B cell (primary cell): Measurements from ENCODE around the gene KIAA0319L. TPM values are rescaled to one million over a fixed set of nuclear protein-coding genes. Genes with fewer than 3 reads are reported as not detected.
A peak's percentile ranks its signal among the peaks of the same experiment; 100 is the strongest.

Experiments used
- ATAC-seq: fragments of 200-7000 bp; cut with Tn5 transposase; one replicate; pipeline ENCODE4 v1.10.0; 2021; ENCODE audit warnings: low read depth, mild to moderate bottlenecking, moderate number of reproducible peaks, moderate library complexity
- CTCF ChIA-PET: fragments of 350-600 bp; sonication (Branson Sonifier 250); formaldehyde crosslinking; loops from one replicate; lab custom pipeline; 2021; ENCODE audit warnings: antibody characterized with exemption, inconsistent platforms; lab: Charles Lee
- POLR2A ChIA-PET: fragments of 350-600 bp; sonication (Branson Sonifier 250); formaldehyde crosslinking; loops from one replicate; lab custom pipeline; 2021; ENCODE audit warnings: antibody characterized with exemption; lab: Charles Lee
- DNase-seq: peaks from one replicate; pipeline ENCODE4 v3.0.0; 2013
- H2AFZ ChIP-seq: 2 replicates; pipeline ENCODE4 v1.6.1; 2012; ENCODE audit warnings: mild to moderate bottlenecking, low read depth, low read length; ENCODE audit not compliant: insufficient read depth, poor library complexity, severe bottlenecking
- H3K27ac ChIP-seq, 2 donors: 1 replicate in 1 of 2; 2 replicates in 1 of 2; pipeline ENCODE4 v1.5.1; 2012 to 2013; ENCODE audit warnings: low read length in 2 of 2, mild to moderate bottlenecking in 2 of 2, moderate library complexity in 1 of 2
- H3K27me3 ChIP-seq, 4 experiments: fragments of 200-600 bp in 1 of 4; sonication (generic) in 1 of 4; replicated peaks in 1 of 4; 1 replicate in 2 of 4; 2 replicates in 2 of 4; pipeline versions ENCODE4 v1.6.1 to v1.7.0; 2013 to 2016; ENCODE audit warnings: low read length in 3 of 4, mild to moderate bottlenecking in 2 of 4, mixed read lengths in 1 of 4, moderate library complexity in 1 of 4; ENCODE audit not compliant: insufficient read depth in 4 of 4, control insufficient read depth in 3 of 4; ENCODE audit errors: control extremely low read depth in 1 of 4
- H3K36me3 ChIP-seq, 2 experiments: replicated peaks in 1 of 2; 1 replicate in 1 of 2; 2 replicates in 1 of 2; pipeline versions ENCODE4 v1.6.1 to v1.7.1; 2013; ENCODE audit warnings: low read length in 1 of 2; ENCODE audit not compliant: insufficient read depth in 2 of 2, control insufficient read depth in 1 of 2; ENCODE audit errors: control extremely low read depth in 1 of 2, extremely low read depth in 1 of 2
- H3K4me1 ChIP-seq, 2 donors: fragments of 200-600 bp in 1 of 2; sonication (generic) in 1 of 2; 1 replicate in 1 of 2; 2 replicates in 1 of 2; pipeline versions ENCODE4 v1.5.1 to v1.6.1; 2013 to 2017; ENCODE audit warnings: low read length in 2 of 2; ENCODE audit not compliant: control insufficient read depth in 2 of 2, insufficient read depth in 2 of 2
- H3K4me2 ChIP-seq: replicated peaks from 2 replicates; pipeline ENCODE3; 2012; ENCODE audit warnings: mild to moderate bottlenecking, low read depth, low read length; ENCODE audit not compliant: poor library complexity, severe bottlenecking
- H3K4me3 ChIP-seq, 5 experiments: fragments of 200-600 bp in 1 of 5; sonication (generic) in 1 of 5; 1 replicate in 3 of 5; 2 replicates in 2 of 5; pipeline versions ENCODE4 v1.5.1 to v1.7.0; 2011 to 2016; ENCODE audit warnings: low read length in 4 of 5, mild to moderate bottlenecking in 4 of 5, low read depth in 2 of 5, control low read depth in 1 of 5, moderate library complexity in 1 of 5; ENCODE audit not compliant: insufficient read depth in 1 of 5; ENCODE audit errors: control extremely low read depth in 1 of 5, extremely low read depth in 1 of 5
- H3K79me2 ChIP-seq: fragments of 200-600 bp; sonication (generic); one replicate; pipeline ENCODE4 v1.6.0; 2016; ENCODE audit warnings: low read length; ENCODE audit not compliant: control insufficient read depth, insufficient read depth
- H3K9ac ChIP-seq: fragments of 200-600 bp; sonication (generic); 2 replicates; pipeline ENCODE4 v1.6.1; 2017; ENCODE audit warnings: mild to moderate bottlenecking, low read length, moderate library complexity
- H3K9me3 ChIP-seq, 3 donors: one replicate each; pipeline versions ENCODE4 v1.6.1 to v1.7.1; 2013; ENCODE audit warnings: low read length in 2 of 3; ENCODE audit not compliant: control insufficient read depth in 2 of 3, insufficient read depth in 1 of 3; ENCODE audit errors: control extremely low read depth in 1 of 3
- H4K20me1 ChIP-seq: 2 replicates; pipeline ENCODE4 v1.6.0; 2012; ENCODE audit warnings: mild to moderate bottlenecking, low read length; ENCODE audit not compliant: insufficient read depth, control insufficient read depth, poor library complexity, severe bottlenecking
- H3K27ac Mint-ChIP-seq: one replicate; pipeline ENCODE4 v1.8.0; 2021; ENCODE audit warnings: mixed read lengths
- H3K27me3 Mint-ChIP-seq: one replicate; pipeline ENCODE4 v1.8.0; 2021; ENCODE audit warnings: mixed read lengths
- H3K4me1 Mint-ChIP-seq: one replicate; pipeline ENCODE4 v1.8.0; 2021; ENCODE audit warnings: mixed read lengths
- H3K4me3 Mint-ChIP-seq: one replicate; pipeline ENCODE4 v1.8.0; 2021; ENCODE audit warnings: mixed read lengths
- H3K9me3 Mint-ChIP-seq: one replicate; pipeline ENCODE4 v1.8.0; 2022; ENCODE audit warnings: mixed read lengths; ENCODE audit not compliant: insufficient read depth
- CTCF ChIP-seq: fragments of 200-600 bp; IDR thresholded peaks from one replicate; pipeline ENCODE4 v1.8.0; 2022; ENCODE audit warnings: antibody characterized with exemption, mild to moderate bottlenecking
- EZH2 ChIP-seq: IDR thresholded peaks from 2 replicates; pipeline ENCODE4 v1.6.1; 2012; ENCODE audit warnings: borderline replicate concordance, low read depth, mild to moderate bottlenecking, moderate library complexity, low read length; ENCODE audit not compliant: insufficient read depth, poor library complexity, severe bottlenecking
- WGBS: methylation state at CpG from one replicate; pipeline ENCODE4 v1.1.5; 2013; ENCODE audit warnings: missing lambda C conversion rate; ENCODE audit not compliant: insufficient coverage; 5-methylcytosine and 5-hydroxymethylcytosine counted together
- intact Hi-C: fragments of 100-400 bp; cut with micrococcal nuclease; formaldehyde crosslinking; loops from one replicate; pipeline ENCODE4 v1.10.0; 2022
- polyA plus RNA-seq: library from polyadenylated mRNA; depleted of rRNA; stranded (reverse); fragments of >200 nt; gene quantifications from 2 replicates; pipeline ENCODE4 v1.2.3, GENCODE V29; 2012
- total RNA-seq, 2 donors: library from RNA; stranded (reverse); fragments of 120-200 nt in 1 of 2; gene quantifications; 1 replicate in 1 of 2; 2 replicates in 1 of 2; pipeline versions ENCODE4 v1.2.3 to v1.2.4, GENCODE V29; 2013 to 2022

KIAA0319L gene
- total and polyA plus RNA-seq, 2 donors (not counting 1 experiment from before 2014, with no cell fraction given) = 35.9 to 78.1 TPM

GRCh38 chr1:35574655-35575415 lies 17.6 kb upstream of the KIAA0319L start:
- ATAC-seq = no peak
- peaks cover 0 to 21% (median 6%) of the 10 kb centered on the region in 4 experiments for H3K27me3 ChIP-seq
- no peaks in the 10 kb centered on the region for H3K36me3 ChIP-seq
- H3K4me3 Mint-ChIP-seq = peak overlapping the region; percentile 90
- H3K4me2 ChIP-seq = no peak overlapping the region
- H3K27ac ChIP-seq = no peak overlapping the region
- H3K4me1 ChIP-seq = peaks cover 21 to 36% of the 10 kb centered on the region in 2 donors
- no peak for DNase-seq
- POLR2A ChIA-PET = no interaction called here
- H3K27me3 Mint-ChIP-seq = peaks cover 26% of the 10 kb centered on the region
- no peaks in the 10 kb centered on the region for H3K9me3 Mint-ChIP-seq
- H3K4me3 ChIP-seq = no peak overlapping the region
- TF ChIP-seq CTCF (no peak), EZH2 (no peak)
- no peak overlapping the region for H3K27ac Mint-ChIP-seq
- H3K9ac ChIP-seq = no peak overlapping the region
- CTCF ChIA-PET = interaction anchor here (0.8 kb wide), 1 partner anchor 10 kb away, joined by 3 read pairs; no protein-coding TSS in a partner anchor
- no peaks in the 10 kb centered on the region for H4K20me1 ChIP-seq
- no peaks in the 10 kb centered on the region for H3K79me2 ChIP-seq
- no peak overlapping the region for H2AFZ ChIP-seq
- intact Hi-C loops = loop anchor here (5.0 kb wide), 1 partner anchor 67 kb away; the partner anchor contains the start of gene PSMB2
- peaks cover 35% of the 10 kb centered on the region for H3K4me1 Mint-ChIP-seq
- WGBS = 95% methylated on average over 28 of the region's 30 CpGs
- H3K9me3 ChIP-seq = peaks cover 0 to 7% (median 0%) of the 10 kb centered on the region in 3 donors

- Mint-ChIP-seq H3K27me3 (peaks cover 26% of the 10 kb centered on the region), H3K4me1 (peaks cover 35% of the 10 kb centered on the region), H3K4me3 (no peak overlapping the region), H3K27ac (no peak overlapping the region), H3K9me3 (no peaks in the 10 kb centered on the region)
- no peaks in the 10 kb centered on the region for H3K79me2 ChIP-seq
- peaks cover 0 to 21% (median 6%) of the 10 kb centered on the region in 4 experiments for H3K27me3 ChIP-seq
- no peaks in the 10 kb centered on the region for H3K36me3 ChIP-seq
- CTCF ChIA-PET = interaction anchor here (0.8 to 10.5 kb wide), 4 partner anchors 9 to 152 kb away, joined by 3 to 111 read pairs (median 20); partner anchors contain the start of gene C1orf216
- H3K27ac ChIP-seq = no peak overlapping the region
- H2AFZ ChIP-seq = no peak overlapping the region
- H4K20me1 ChIP-seq = no peaks in the 10 kb centered on the region
- no peak overlapping the region for H3K4me3 ChIP-seq
- POLR2A ChIA-PET = no interaction called here
- H3K9ac ChIP-seq = no peak overlapping the region
- ATAC-seq (no peak), DNase-seq (no peak)
- no peak for TF ChIP-seq EZH2
- TF ChIP-seq CTCF = no peak
- intact Hi-C loops = no loop called here
- no peak overlapping the region for H3K4me2 ChIP-seq
- H3K9me3 ChIP-seq = peaks cover 0 to 7% (median 0%) of the 10 kb centered on the region in 3 donors
- 98% methylated on average over 48 of the region's 48 CpGs for WGBS
- H3K4me1 ChIP-seq = peaks cover 21 to 36% of the 10 kb centered on the region in 2 donors
Measured at GRCh38 chr1:35574125-35574654, 17.0 kb upstream of the KIAA0319L start.
